GM10248 (cell line): ENCODE results near the gene CTR9.

ENCODE experiments used
- CTCF ChIA-PET: fragments of 300-600 bp; sonication (Branson Sonifier 250); formaldehyde crosslinking; extraction: SDS; loops from one replicate; lab custom pipeline; 2021; ENCODE audit warnings: antibody characterized with exemption; lab: Yijun Ruan, JAX
- POLR2A ChIA-PET: fragments of 350-650 bp; sonication (Branson Sonifier 250); formaldehyde crosslinking; extraction: SDS; loops from one replicate; lab custom pipeline; 2020; ENCODE audit warnings: antibody characterized with exemption; lab: Yijun Ruan, JAX
- DNase-seq: peaks from one replicate; pipeline ENCODE4 v3.0.0; 2012; ENCODE audit errors: extremely low spot score
- TF ChIP-seq, protein P1 (sequence below): IDR thresholded peaks from 2 replicates; pipeline ENCODE4 v1.5.1; 2012; ENCODE audit warnings: mild to moderate bottlenecking, low read depth; ENCODE audit errors: extremely low read depth, missing control alignments, control extremely low read depth

The CTR9 gene

DNA sequence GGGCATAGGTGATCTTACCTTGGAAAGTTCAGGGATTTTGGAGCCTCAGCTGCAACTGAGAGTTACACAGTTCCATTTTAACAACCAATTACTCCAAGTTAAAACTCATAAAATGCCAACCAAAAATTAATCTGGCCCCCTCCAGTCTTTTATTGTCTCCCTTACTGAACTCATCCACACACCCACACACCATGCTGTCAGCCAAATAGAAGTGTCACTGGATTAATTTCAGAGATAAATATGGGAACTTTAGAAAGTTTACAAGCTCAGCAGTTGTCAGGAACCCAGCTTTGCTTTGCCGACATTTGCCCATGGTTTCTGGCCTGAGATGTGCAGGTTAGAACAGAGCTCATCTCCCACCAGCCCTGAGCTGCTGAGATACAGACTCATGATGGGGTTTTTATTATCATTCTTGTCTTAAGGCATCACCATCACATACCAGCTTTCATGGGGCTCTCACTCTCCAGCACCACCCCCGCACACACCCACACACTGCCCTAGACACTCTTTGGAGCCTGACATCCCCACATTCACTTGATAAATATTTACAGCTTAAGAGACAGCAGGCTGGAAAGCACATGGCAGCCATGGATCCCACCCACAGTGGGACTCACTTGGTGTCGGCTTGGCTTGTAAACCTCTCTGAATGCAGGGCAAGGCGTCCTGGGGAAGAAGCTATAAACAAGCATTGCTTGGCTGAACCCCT lies 23.7 kb upstream of the CTR9 start:
- ChIA-PET POLR2A (no interaction called here), CTCF (interaction anchor here (0.9 to 2.7 kb wide), 9 partner anchors 10 to 325 kb away, joined by 3 to 13 read pairs (median 4); no protein-coding TSS in a partner anchor)
- TF ChIP-seq, protein P1, sequence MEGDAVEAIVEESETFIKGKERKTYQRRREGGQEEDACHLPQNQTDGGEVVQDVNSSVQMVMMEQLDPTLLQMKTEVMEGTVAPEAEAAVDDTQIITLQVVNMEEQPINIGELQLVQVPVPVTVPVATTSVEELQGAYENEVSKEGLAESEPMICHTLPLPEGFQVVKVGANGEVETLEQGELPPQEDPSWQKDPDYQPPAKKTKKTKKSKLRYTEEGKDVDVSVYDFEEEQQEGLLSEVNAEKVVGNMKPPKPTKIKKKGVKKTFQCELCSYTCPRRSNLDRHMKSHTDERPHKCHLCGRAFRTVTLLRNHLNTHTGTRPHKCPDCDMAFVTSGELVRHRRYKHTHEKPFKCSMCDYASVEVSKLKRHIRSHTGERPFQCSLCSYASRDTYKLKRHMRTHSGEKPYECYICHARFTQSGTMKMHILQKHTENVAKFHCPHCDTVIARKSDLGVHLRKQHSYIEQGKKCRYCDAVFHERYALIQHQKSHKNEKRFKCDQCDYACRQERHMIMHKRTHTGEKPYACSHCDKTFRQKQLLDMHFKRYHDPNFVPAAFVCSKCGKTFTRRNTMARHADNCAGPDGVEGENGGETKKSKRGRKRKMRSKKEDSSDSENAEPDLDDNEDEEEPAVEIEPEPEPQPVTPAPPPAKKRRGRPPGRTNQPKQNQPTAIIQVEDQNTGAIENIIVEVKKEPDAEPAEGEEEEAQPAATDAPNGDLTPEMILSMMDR, result no peak
- no peak for DNase-seq

DNA sequence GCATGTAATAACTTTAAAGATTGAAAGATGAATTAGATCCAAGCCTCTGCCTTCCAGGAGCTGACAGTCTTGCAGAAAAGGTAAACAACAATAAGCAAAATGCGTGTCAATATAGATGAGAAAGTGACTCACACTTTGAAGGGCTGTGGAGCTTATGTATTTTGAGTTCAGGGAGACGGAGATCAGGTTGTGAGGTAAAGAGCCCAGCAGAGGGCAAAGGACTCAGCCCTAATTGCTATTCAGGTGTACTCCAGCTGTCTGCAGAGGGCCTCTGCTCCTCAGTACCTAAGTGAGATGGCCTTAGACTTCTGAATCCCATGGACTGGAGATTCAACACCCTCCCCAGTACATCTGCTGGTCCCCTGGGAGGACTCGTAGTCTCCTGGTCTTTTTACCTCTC lies 22.9 kb upstream of the CTR9 start:
- DNase-seq, result no peak
- TF ChIP-seq, protein P1, result no peak
- ChIA-PET POLR2A (no interaction called here), CTCF (interaction anchor here (0.9 to 2.7 kb wide), 9 partner anchors 9 to 326 kb away, joined by 3 to 13 read pairs (median 4); no protein-coding TSS in a partner anchor)

DNA sequence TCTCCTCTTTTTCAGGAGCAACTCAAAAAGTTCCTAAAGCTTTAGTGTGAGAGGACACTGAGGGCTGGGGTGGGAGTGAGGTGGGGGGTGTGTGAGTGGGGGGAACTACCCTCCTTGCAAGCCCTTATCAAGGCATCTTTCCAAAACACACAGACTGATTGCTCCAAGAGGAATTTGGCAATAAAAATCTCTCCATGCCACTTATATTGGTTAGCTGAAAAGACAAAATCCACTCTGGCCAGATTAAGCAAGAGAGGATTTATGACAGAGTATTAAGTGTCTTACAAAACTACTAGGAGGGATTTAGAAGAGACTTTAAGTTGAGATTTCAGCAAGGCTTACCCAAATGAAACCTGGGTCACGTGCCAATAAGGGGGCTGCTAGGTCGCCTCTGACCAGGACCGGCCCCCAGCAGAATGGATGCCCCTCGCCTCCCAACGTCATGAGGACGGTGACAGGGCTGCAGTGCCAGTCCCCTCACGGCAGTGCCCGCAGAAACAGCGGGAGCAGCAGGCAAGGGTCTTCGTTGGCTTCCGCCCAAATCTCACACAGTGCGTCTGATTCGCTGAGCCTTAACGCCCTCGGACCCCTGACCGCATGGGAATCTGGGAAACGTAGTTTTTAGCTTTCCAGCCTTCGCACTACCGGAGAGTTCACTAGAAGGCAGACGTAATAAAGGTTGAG lies 22.1 kb upstream of the CTR9 start:
- TF ChIP-seq, protein P1, result no peak
- ChIA-PET POLR2A (no interaction called here), CTCF (interaction anchor here (1.9 to 2.7 kb wide), 2 partner anchors 9 to 323 kb away, joined by 7 to 13 read pairs; no protein-coding TSS in a partner anchor)
- DNase-seq, result no peak

DNA sequence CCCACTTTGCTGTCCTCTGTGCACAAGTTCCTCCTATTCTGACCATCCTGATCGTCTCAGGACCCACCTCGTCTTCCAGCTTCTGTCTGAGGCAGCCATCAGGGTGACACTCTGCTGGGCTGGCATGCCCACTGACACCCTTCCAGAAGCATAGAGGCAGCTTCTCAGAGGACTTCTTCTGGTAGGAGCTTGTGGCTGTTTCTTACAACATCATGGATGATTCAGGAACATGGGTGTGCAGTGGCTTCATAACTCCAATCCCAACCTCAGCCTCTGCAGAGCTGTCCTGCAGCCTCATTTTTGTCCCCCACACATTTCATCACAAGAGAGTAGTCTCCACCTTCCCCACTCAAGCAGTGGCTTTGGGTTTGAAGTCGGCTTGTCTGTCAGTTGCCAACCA lies 20.9 kb upstream of the CTR9 start:
- TF ChIP-seq, protein P1, result no peak
- ChIA-PET CTCF (interaction anchor here (1.0 to 1.9 kb wide), 3 partner anchors 10 to 324 kb away, joined by 3 to 7 read pairs (median 3); no protein-coding TSS in a partner anchor), POLR2A (interaction anchor here (0.6 kb wide), 1 partner anchor 141 kb away, joined by 4 read pairs; no protein-coding TSS in a partner anchor)
- no peak for DNase-seq

DNA sequence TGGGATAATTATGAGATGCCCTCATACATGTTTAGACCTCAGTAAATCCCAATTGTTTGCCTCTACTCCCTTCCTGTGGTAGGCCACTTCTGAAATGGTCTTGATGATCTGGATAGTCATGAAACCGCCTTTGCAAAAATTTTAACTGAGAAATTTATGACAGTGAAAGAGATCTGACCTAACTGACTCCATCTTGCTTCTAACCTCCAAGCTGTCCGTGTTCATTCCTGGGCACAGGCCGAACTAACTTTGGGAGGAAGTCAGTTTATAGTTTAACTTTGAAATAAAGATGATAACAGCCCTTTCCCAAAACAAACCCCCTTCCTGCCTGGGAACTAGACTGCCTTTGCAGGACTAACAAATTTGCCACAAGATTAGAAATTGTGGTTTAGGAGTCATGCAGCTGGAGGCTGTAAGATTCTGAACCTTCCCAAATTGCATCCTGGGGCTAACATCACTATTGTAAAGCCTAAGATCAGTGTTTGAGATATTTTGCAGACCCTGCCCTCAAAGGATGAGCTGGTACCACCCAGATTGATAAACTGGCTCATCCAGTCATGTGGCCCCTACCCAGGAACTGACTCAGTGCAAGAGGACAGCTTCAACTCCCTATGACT lies 19.9 kb upstream of the CTR9 start:
- DNase-seq, result no peak
- TF ChIP-seq, protein P1, result no peak
- CTCF ChIA-PET, result interaction anchor here (1.6 to 2.4 kb wide), 3 partner anchors 318 to 326 kb away, joined by 5 to 9 read pairs (median 7); no protein-coding TSS in a partner anchor
- POLR2A ChIA-PET, result interaction anchor here (1.1 kb wide), 1 partner anchor 78 kb away, joined by 3 read pairs; the partner anchor contains the start of gene EIF4G2
